Esophagus muscularis mucosa (tissue), 4 donors: ENCODE data around the gene ANKHD1. TPM values are rescaled to one million over a fixed set of nuclear protein-coding genes. Genes with fewer than 3 reads are reported as not detected.

Source experiments
- DNase-seq: peaks from one replicate; pipeline ENCODE4 v3.0.0-alpha.2; 2017; ENCODE audit errors: extremely low spot score
- H3K27ac ChIP-seq, 4 donors: fragments of 200-600 bp; sonication (generic); replicated peaks in 1 of 4; 1 replicate in 3 of 4; 2 replicates in 1 of 4; pipeline ENCODE4 v1.5.1; 2016 to 2019; ENCODE audit warnings: mild to moderate bottlenecking in 1 of 4
- H3K27me3 ChIP-seq, 4 donors: fragments of 200-600 bp; sonication (generic); one replicate each; pipeline versions ENCODE4 v1.5.1 to v1.6.0; 2016 to 2019
- H3K36me3 ChIP-seq, 4 donors: fragments of 200-600 bp; sonication (generic); one replicate each; pipeline ENCODE4 v1.5.1; 2016 to 2019
- H3K4me1 ChIP-seq, 4 donors: fragments of 200-600 bp; sonication (generic); one replicate each; pipeline ENCODE4 v1.5.1; 2016 to 2019
- H3K4me3 ChIP-seq, 4 donors: fragments of 200-600 bp; sonication (generic); 1 replicate in 2 of 4; 2 replicates in 2 of 4; pipeline ENCODE4 v1.5.1; 2016 to 2019; ENCODE audit warnings: mild to moderate bottlenecking in 4 of 4, moderate library complexity in 1 of 4
- H3K9me3 ChIP-seq, 4 donors: fragments of 200-600 bp; sonication (generic); 1 replicate in 3 of 4; 2 replicates in 1 of 4; pipeline ENCODE4 v1.5.1; 2016 to 2019
- EP300 ChIP-seq: sonication (generic); formaldehyde crosslinking; IDR thresholded peaks from one replicate; pipeline ENCODE4 v1.6.1; 2017; ENCODE audit warnings: antibody characterized with exemption
- POLR2A ChIP-seq: fragments of 450-650 bp; IDR thresholded peaks from one replicate; pipeline ENCODE4 v1.6.1; 2017; ENCODE audit warnings: antibody characterized with exemption, moderate library complexity, mild to moderate bottlenecking, low read depth
- POLR2AphosphoS5 ChIP-seq, 2 donors: sonication (generic); formaldehyde crosslinking; IDR thresholded peaks; one replicate each; pipeline ENCODE4 v1.6.1; 2017; ENCODE audit warnings: antibody characterized with exemption in 2 of 2
- WGBS: methylation state at CpG from one replicate; pipeline ENCODE4 v1.1.5; 2018; 5-methylcytosine and 5-hydroxymethylcytosine counted together
- intact Hi-C: fragments of 100-400 bp; cut with DNase I; formaldehyde crosslinking; loops from one replicate; pipeline ENCODE4 v1.15.1; 2023
- total RNA-seq, 4 donors: library from RNA; depleted of rRNA; stranded (reverse); fragments of >200 nt; gene quantifications; one replicate each; pipeline versions ENCODE4 v1.1.0 to v1.2.1, GENCODE V29; 2016
- TF ChIP-seq, protein P1 (sequence below), 3 experiments: fragments of 200-600 bp in 2 of 3; fragments of 450-650 bp in 1 of 3; sonication (generic) in 2 of 3; IDR thresholded peaks; one replicate each; pipeline ENCODE4 v1.5.1; 2017 to 2019; ENCODE audit warnings: antibody characterized with exemption in 3 of 3, mild to moderate bottlenecking in 2 of 3, moderate library complexity in 1 of 3

ANKHD1 gene
- total RNA-seq, 4 donors from 2014 or later: 58.3 to 94.3 (median 62.2) TPM

DNA sequence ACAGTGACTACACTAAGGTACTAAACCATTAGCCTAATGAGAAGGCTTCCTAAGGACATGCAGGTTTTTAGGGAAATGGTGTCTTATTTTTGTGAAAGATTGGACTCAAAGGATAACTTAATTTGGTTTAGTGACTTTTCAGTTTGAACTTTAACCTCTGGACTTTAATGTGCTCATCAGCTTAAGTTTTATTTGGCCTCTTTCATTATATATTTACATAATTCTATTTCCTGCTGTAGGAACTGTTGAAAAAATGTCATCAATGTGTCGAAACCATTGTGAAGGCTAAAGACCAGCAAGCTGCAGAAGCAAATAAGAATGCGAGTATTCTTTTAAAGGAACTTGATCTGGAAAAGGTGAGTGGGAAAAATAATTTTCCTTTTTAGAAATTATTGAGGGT, 111.5 kb downstream of the ANKHD1 start:
- H3K36me3 ChIP-seq: peaks cover 45 to 77% (median 68%) of the 10 kb centered on the region in 4 donors
- no peak overlapping the region for H3K27ac ChIP-seq
- 91% methylated on average over 2 of the region's 2 CpGs for WGBS

DNA sequence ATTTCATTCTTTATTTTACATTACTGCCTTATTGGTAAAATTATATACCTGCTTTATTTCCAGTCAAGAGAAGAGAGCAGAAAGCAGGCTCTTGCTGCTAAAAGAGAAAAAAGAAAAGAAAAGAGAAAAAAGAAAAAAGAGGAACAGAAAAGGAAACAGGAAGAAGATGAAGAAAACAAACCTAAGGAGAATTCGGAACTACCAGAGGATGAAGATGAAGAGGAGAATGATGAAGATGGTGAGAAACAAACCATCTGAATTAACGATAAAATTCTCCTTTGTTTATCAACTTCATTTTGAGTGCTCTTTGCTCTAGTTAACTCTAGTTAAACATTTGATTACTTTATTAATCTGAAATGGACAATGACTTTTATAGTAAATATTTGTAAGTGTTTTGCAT, 122.4 kb downstream of the ANKHD1 start:
- H3K4me1 ChIP-seq: no peaks in the 10 kb centered on the region
- WGBS: 76% methylated on average over 2 of the region's 2 CpGs
- H3K36me3 ChIP-seq: peaks cover 37 to 65% (median 54%) of the 10 kb centered on the region in 4 donors
- TF ChIP-seq POLR2AphosphoS5 (IDR thresholded peaks at IDR 0.05) (no peak), EP300 (no peak), POLR2A (no peak)
- TF ChIP-seq, protein P1, sequence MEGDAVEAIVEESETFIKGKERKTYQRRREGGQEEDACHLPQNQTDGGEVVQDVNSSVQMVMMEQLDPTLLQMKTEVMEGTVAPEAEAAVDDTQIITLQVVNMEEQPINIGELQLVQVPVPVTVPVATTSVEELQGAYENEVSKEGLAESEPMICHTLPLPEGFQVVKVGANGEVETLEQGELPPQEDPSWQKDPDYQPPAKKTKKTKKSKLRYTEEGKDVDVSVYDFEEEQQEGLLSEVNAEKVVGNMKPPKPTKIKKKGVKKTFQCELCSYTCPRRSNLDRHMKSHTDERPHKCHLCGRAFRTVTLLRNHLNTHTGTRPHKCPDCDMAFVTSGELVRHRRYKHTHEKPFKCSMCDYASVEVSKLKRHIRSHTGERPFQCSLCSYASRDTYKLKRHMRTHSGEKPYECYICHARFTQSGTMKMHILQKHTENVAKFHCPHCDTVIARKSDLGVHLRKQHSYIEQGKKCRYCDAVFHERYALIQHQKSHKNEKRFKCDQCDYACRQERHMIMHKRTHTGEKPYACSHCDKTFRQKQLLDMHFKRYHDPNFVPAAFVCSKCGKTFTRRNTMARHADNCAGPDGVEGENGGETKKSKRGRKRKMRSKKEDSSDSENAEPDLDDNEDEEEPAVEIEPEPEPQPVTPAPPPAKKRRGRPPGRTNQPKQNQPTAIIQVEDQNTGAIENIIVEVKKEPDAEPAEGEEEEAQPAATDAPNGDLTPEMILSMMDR (IDR thresholded peaks at IDR 0.05): no peak
- no peak overlapping the region for H3K4me3 ChIP-seq
- no peak for DNase-seq
- intact Hi-C loops: no loop called here
- no peaks in the 10 kb centered on the region for H3K9me3 ChIP-seq
- no peak overlapping the region for H3K27ac ChIP-seq
- H3K27me3 ChIP-seq: no peaks in the 10 kb centered on the region

More for the DNA sequence above, 111.5 kb downstream of the ANKHD1 start:
- intact Hi-C loops: no loop called here
- no peaks in the 10 kb centered on the region for H3K4me1 ChIP-seq
- DNase-seq: no peak
- no peaks in the 10 kb centered on the region for H3K9me3 ChIP-seq
- H3K27me3 ChIP-seq: no peaks in the 10 kb centered on the region
- no peak for TF ChIP-seq POLR2AphosphoS5 (IDR thresholded peaks at IDR 0.05)
- TF ChIP-seq EP300: no peak
- TF ChIP-seq POLR2A: no peak
- TF ChIP-seq, protein P1 (IDR thresholded peaks at IDR 0.05): no peak
- H3K4me3 ChIP-seq: no peak overlapping the region

DNA sequence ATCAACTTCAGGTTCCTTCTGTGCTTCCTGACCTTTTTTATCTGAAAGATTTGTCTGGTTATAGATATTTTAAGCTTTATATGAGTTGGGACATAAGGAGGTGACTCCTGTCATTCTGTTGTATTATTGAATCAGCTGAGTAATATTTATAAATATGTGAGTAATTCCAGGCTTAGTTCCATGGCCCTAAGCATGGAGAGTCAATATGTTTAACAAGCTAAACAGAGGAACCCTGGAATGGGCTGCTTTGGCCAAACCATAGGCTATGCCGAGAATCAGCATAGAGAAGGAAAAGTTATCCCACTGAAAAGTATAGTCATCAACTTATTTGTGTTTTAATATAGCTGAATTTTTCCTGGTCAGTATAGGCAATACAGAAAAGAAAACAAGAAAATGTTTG, 138.6 kb downstream of the ANKHD1 start:
- no peaks in the 10 kb centered on the region for H3K9me3 ChIP-seq
- no peaks in the 10 kb centered on the region for H3K4me1 ChIP-seq
- intact Hi-C loops: no loop called here
- H3K4me3 ChIP-seq: no peak overlapping the region
- H3K36me3 ChIP-seq: peaks cover 57 to 99% (median 90%) of the 10 kb centered on the region in 4 donors
- no peaks in the 10 kb centered on the region for H3K27me3 ChIP-seq
- DNase-seq: no peak
- WGBS: 90% methylated on average over 1 of the region's 1 CpG
- H3K27ac ChIP-seq: no peak overlapping the region
- TF ChIP-seq EP300: no peak
- no peak for TF ChIP-seq POLR2A
- TF ChIP-seq, protein P1 (IDR thresholded peaks at IDR 0.05): no peak
- no peak for TF ChIP-seq POLR2AphosphoS5 (IDR thresholded peaks at IDR 0.05)

DNA sequence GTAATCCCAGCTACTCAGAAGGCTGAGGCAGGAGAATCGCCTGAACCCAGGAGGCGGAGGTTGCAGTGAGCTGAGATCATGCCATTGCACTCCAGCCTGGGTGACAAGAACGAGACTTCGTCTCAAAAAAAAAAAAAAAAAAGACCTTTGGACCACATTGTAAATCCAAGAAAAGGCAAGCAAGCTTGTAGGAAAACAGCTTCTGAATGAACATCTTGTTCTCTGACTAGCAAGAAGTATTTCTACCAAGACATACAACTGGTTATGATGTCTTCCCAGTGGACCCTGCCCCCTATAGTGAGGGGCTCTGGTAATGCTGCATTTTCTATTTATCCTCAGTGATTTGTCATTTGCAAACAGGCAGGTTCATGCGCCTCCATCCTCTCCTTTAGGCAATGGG, 141.3 kb downstream of the ANKHD1 start:
- Histone ChIP-seq H3K36me3 (peaks cover 42 to 74% (median 71%) of the 10 kb centered on the region in 4 donors), H3K9me3 (no peaks in the 10 kb centered on the region), H3K27me3 (no peaks in the 10 kb centered on the region), H3K4me3 (no peak overlapping the region), H3K27ac (no peak overlapping the region), H3K4me1 (peaks cover 16 to 18% (median 17%) of the 10 kb centered on the region in 4 donors)
- peak; percentile 19 for DNase-seq
- WGBS: 93% methylated on average over 5 of the region's 5 CpGs
- intact Hi-C loops: no loop called here
- TF ChIP-seq, protein P1 (IDR thresholded peaks at IDR 0.05): no peak
- TF ChIP-seq POLR2A (no peak), EP300 (no peak), POLR2AphosphoS5 (IDR thresholded peaks at IDR 0.05) (no peak)

DNA sequence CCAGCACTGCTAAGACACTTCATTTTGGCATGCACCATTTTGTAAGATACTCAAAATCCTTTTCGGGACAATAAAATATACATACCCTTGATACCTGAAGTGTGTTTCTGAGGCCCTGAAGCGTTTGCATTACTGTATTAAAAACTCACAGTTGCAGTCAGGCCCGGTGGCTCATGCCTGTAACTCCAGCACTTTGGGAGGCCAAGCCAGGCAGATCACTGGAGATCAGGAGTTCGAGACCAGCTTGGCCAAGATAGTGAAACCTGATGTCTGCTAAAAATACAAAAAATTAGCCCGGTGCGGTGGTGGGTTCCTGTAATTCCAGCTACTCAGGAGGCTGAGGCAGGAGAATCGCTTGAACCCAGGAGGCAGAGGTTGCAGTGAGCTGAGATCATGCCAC, 143.4 kb downstream of the ANKHD1 start:
- intact Hi-C loops: no loop called here
- Histone ChIP-seq H3K4me3 (no peak overlapping the region), H3K27me3 (no peaks in the 10 kb centered on the region), H3K4me1 (peaks cover 36 to 38% (median 37%) of the 10 kb centered on the region in 4 donors), H3K9me3 (no peaks in the 10 kb centered on the region), H3K36me3 (peaks cover 22 to 62% (median 56%) of the 10 kb centered on the region in 4 donors), H3K27ac (no peak overlapping the region)
- peak; percentile 57 for DNase-seq
- no peak for TF ChIP-seq POLR2AphosphoS5 (IDR thresholded peaks at IDR 0.05)
- no peak for TF ChIP-seq EP300
- TF ChIP-seq, protein P1 (IDR thresholded peaks at IDR 0.05): no peak
- no peak for TF ChIP-seq POLR2A
- 97% methylated on average over 7 of the region's 7 CpGs for WGBS
